Fibroblast of skin of back (primary cell): Measurements from ENCODE around the gene BTBD3.

Source experiments
- DNase-seq: peaks from one replicate; pipeline ENCODE4 v3.0.0-alpha.2; 2013

Gene BTBD3

GRCh38 chr20:11918391-11918845, 725 bp downstream of the BTBD3 start:
- no peak for DNase-seq

- DNase-seq, result no peak
These were observed 1.3 kb downstream of the BTBD3 start for GRCh38 chr20:11918981-11919380.

GRCh38 chr20:11919581-11919980, 1.9 kb downstream of the BTBD3 start:
- no peak for DNase-seq

- DNase-seq, result no peak
These were observed 2.4 kb downstream of the BTBD3 start for GRCh38 chr20:11920083-11920482.

GRCh38 chr20:11921321-11921720, 3.6 kb downstream of the BTBD3 start:
- DNase-seq, result no peak

- no peak for DNase-seq
These were observed 4.9 kb downstream of the BTBD3 start for GRCh38 chr20:11922561-11922960.

- DNase-seq, result no peak
These were observed 7.2 kb downstream of the BTBD3 start for GRCh38 chr20:11924923-11925322.

GRCh38 chr20:11926292-11926998, 8.8 kb downstream of the BTBD3 start:
- no peak for DNase-seq

- no peak for DNase-seq
These were observed 12.3 kb downstream of the BTBD3 start for GRCh38 chr20:11929947-11930346.

GRCh38 chr20:11935212-11936154, 17.8 kb downstream of the BTBD3 start:
- no peak for DNase-seq

GRCh38 chr20:11936157-11936556, 18.5 kb downstream of the BTBD3 start:
- no peak for DNase-seq

- DNase-seq, result no peak
These were observed 19.5 kb downstream of the BTBD3 start for GRCh38 chr20:11937230-11937629.

GRCh38 chr20:11941593-11942246, 24.0 kb downstream of the BTBD3 start:
- DNase-seq, result no peak

- no peak for DNase-seq
These were observed 26.1 kb downstream of the BTBD3 start for GRCh38 chr20:11943778-11944177.

- no peak for DNase-seq
These were observed 31.1 kb downstream of the BTBD3 start for GRCh38 chr20:11948806-11949205.

GRCh38 chr20:11949711-11950110, 32.0 kb downstream of the BTBD3 start:
- no peak for DNase-seq

- DNase-seq, result no peak
These were observed 34.0 kb downstream of the BTBD3 start for GRCh38 chr20:11951696-11952095.

GRCh38 chr20:11952639-11953038, 34.9 kb downstream of the BTBD3 start:
- peak; percentile 25 for DNase-seq

GRCh38 chr20:11957911-11958310, 40.2 kb downstream of the BTBD3 start:
- DNase-seq, result no peak

GRCh38 chr20:11958855-11959254, 41.2 kb downstream of the BTBD3 start:
- DNase-seq, result no peak

GRCh38 chr20:11965602-11966001, 47.9 kb downstream of the BTBD3 start:
- no peak for DNase-seq

GRCh38 chr20:11966186-11966585, 48.5 kb downstream of the BTBD3 start:
- peak; percentile 32 for DNase-seq

GRCh38 chr20:11970243-11970836, 52.6 kb downstream of the BTBD3 start:
- DNase-seq, result no peak
